Tibial artery (tissue), 4 donors: ENCODE measurements around the gene SLC38A11.

Experiments
- DNase-seq, 2 donors: peaks; one replicate each; pipeline ENCODE4 v3.0.0-alpha.2; 2019
- H3K27ac ChIP-seq, 2 donors: fragments of 200-600 bp; sonication (generic) in 1 of 2; 1 replicate in 1 of 2; 2 replicates in 1 of 2; pipeline ENCODE4 v1.5.1; 2018 to 2019; ENCODE audit warnings: mild to moderate bottlenecking in 1 of 2
- H3K27me3 ChIP-seq, 2 donors: fragments of 200-600 bp; sonication (generic) in 1 of 2; one replicate each; pipeline versions ENCODE4 v1.5.1 to v1.6.0; 2016 to 2019
- H3K36me3 ChIP-seq, 3 donors: fragments of 200-600 bp; sonication (generic) in 2 of 3; one replicate each; pipeline ENCODE4 v1.5.1; 2016 to 2019; ENCODE audit warnings: mild to moderate bottlenecking in 2 of 3
- H3K4me1 ChIP-seq, 4 donors: fragments of 200-600 bp; sonication (generic) in 2 of 4; 1 replicate in 3 of 4; 2 replicates in 1 of 4; pipeline ENCODE4 v1.5.1; 2016 to 2019
- H3K4me3 ChIP-seq, 2 donors: fragments of 200-600 bp; sonication (generic) in 1 of 2; 1 replicate in 1 of 2; 2 replicates in 1 of 2; pipeline ENCODE4 v1.5.1; 2018 to 2019; ENCODE audit warnings: mild to moderate bottlenecking in 2 of 2
- H3K9me3 ChIP-seq, 3 donors: fragments of 200-600 bp; sonication (generic) in 1 of 3; one replicate each; pipeline ENCODE4 v1.5.1; 2016 to 2019
- intact Hi-C: fragments of 100-400 bp; cut with DNase I; formaldehyde crosslinking; loops from one replicate; pipeline ENCODE4 v1.15.0; 2023; ENCODE audit warnings: low total_unique reads
- TF ChIP-seq, protein P1 (sequence below), 2 experiments: fragments of 200-600 bp in 1 of 2; fragments of 450-650 bp in 1 of 2; IDR thresholded peaks; one replicate each; pipeline ENCODE4 v1.5.1; 2017 to 2019; ENCODE audit warnings: antibody characterized with exemption in 2 of 2, mild to moderate bottlenecking in 1 of 2, moderate library complexity in 1 of 2

The SLC38A11 gene

DNA sequence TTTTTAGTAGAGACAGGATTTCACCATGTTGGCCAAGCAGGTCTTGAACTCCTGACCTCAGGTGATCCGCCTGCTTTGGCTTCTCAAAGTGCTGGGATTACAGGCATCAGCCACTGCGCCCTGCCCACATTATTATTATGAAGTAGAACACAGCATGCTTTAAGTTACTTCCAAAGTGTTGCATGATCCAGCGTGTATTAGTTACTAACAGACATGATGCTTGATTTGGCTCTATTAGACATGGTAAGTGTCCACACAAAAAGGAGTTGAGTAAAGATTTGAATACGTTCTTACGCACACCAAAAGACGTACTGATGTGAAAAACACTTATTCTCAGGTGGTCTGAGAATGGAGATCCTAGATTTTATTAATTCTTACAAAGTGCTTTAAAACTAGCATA, 50.0 kb downstream of the SLC38A11 start:
- Histone ChIP-seq H3K27ac (no peak overlapping the region), H3K4me3 (no peak overlapping the region), H3K36me3 (no peaks in the 10 kb centered on the region), H3K4me1 (peaks cover 0 to 26% (median 7%) of the 10 kb centered on the region in 4 donors), H3K27me3 (no peaks in the 10 kb centered on the region), H3K9me3 (no peaks in the 10 kb centered on the region)
- TF ChIP-seq, protein P1, sequence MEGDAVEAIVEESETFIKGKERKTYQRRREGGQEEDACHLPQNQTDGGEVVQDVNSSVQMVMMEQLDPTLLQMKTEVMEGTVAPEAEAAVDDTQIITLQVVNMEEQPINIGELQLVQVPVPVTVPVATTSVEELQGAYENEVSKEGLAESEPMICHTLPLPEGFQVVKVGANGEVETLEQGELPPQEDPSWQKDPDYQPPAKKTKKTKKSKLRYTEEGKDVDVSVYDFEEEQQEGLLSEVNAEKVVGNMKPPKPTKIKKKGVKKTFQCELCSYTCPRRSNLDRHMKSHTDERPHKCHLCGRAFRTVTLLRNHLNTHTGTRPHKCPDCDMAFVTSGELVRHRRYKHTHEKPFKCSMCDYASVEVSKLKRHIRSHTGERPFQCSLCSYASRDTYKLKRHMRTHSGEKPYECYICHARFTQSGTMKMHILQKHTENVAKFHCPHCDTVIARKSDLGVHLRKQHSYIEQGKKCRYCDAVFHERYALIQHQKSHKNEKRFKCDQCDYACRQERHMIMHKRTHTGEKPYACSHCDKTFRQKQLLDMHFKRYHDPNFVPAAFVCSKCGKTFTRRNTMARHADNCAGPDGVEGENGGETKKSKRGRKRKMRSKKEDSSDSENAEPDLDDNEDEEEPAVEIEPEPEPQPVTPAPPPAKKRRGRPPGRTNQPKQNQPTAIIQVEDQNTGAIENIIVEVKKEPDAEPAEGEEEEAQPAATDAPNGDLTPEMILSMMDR (IDR thresholded peaks at IDR 0.05), result no peak
- intact Hi-C loops, result no loop called here
- DNase-seq, result no peak

DNA sequence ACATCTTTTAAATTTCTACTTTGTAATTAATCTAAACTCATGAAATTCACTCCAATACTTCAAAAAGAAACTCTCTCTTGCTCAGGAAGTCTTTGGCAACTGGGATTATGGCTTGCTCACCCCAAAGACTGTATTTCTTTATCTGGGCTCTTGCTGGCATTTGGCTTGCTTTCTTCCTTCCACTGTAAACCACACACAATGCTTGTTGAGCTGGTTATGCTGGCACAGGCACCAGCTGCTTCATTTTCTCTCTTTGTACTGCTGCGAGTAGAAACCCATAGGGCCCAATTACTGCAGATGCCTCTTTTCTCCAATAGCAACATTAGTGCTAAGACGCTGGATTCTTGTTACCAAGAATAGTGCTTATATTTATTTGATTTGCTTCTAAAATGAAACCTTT, 51.4 kb downstream of the SLC38A11 start:
- Histone ChIP-seq H3K4me3 (no peak overlapping the region), H3K9me3 (no peaks in the 10 kb centered on the region), H3K27me3 (no peaks in the 10 kb centered on the region), H3K27ac (no peak overlapping the region), H3K36me3 (no peaks in the 10 kb centered on the region), H3K4me1 (peaks cover 0 to 19% (median 4%) of the 10 kb centered on the region in 4 donors)
- intact Hi-C loops, result no loop called here
- DNase-seq, result no peak
- TF ChIP-seq, protein P1 (IDR thresholded peaks at IDR 0.05), result no peak

DNA sequence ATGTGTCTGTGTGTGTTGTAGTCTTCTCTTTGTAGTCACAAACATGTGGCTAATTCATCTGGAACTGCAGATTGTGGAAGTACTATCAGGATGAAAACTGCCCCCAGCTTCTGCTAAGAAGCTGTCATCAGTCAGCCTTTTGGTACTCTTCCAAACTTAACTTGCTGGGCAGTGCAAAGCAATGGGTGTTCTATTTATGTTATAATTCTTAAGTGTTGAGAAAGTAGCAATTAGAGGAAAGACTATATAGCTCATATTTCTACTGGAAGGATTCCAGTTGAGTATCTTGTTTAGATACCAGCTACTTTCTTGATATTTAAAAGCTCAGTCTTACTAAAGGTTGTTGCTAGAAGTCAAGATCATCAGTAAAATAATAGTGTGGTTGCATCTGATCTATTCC, 52.1 kb downstream of the SLC38A11 start:
- Histone ChIP-seq H3K9me3 (no peaks in the 10 kb centered on the region), H3K4me1 (peaks cover 0 to 19% (median 4%) of the 10 kb centered on the region in 4 donors), H3K27ac (no peak overlapping the region), H3K4me3 (no peak overlapping the region), H3K36me3 (no peaks in the 10 kb centered on the region), H3K27me3 (no peaks in the 10 kb centered on the region)
- intact Hi-C loops, result no loop called here
- TF ChIP-seq, protein P1 (IDR thresholded peaks at IDR 0.05), result no peak
- no peak for DNase-seq

DNA sequence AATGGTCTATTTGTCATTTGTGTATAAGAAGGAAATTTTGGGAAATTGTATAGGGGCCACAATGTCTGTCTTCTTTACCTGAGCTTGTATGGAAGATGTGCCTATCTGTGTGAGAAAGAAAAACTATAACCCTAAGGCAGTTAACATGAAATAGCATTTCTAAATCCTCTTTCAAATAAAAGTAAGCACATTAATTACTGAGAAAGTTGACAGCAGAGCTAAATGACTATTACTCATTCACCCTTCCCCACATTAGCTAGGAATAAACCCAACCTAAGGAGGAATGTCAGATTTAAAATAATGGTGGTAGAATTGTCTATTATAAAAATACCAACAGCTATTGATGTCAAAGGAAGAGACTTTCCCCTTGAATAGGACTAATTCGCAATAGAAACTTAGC, 56.2 kb downstream of the SLC38A11 start:
- H3K36me3 ChIP-seq, result no peaks in the 10 kb centered on the region
- no peak overlapping the region for H3K4me3 ChIP-seq
- H3K27ac ChIP-seq, result no peak overlapping the region
- peaks cover 0 to 14% (median 4%) of the 10 kb centered on the region in 4 donors for H3K4me1 ChIP-seq
- TF ChIP-seq, protein P1 (IDR thresholded peaks at IDR 0.05), result no peak
- DNase-seq, result no peak
- no peaks in the 10 kb centered on the region for H3K9me3 ChIP-seq
- no peaks in the 10 kb centered on the region for H3K27me3 ChIP-seq
- intact Hi-C loops, result no loop called here

DNA sequence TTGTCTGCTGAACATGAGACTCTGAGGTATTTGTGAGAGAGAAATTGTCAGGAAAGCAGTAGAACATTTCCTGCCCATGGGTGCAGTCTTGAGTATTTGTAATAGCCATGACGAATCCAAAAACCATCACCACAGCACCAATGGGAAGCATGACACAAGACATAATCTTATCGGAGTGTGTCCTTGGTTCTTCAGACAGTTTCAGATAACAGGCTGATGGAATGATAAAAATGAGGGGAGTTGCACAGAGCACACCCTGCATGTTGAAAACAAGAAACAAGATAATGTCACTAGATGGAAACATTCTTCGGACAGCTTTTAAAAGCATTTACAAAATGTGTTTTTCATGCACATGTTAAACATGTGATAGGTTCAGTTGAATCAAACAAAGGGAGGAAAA, 56.9 kb downstream of the SLC38A11 start:
- intact Hi-C loops, result no loop called here
- Histone ChIP-seq H3K36me3 (no peaks in the 10 kb centered on the region), H3K9me3 (no peaks in the 10 kb centered on the region), H3K4me1 (peaks cover 0 to 8% (median 2%) of the 10 kb centered on the region in 4 donors), H3K27me3 (no peaks in the 10 kb centered on the region), H3K27ac (no peak overlapping the region), H3K4me3 (no peak overlapping the region)
- no peak for DNase-seq
- TF ChIP-seq, protein P1 (IDR thresholded peaks at IDR 0.05), result no peak
